ENCODE data around the gene UFD1.

UFD1 gene

DNA sequence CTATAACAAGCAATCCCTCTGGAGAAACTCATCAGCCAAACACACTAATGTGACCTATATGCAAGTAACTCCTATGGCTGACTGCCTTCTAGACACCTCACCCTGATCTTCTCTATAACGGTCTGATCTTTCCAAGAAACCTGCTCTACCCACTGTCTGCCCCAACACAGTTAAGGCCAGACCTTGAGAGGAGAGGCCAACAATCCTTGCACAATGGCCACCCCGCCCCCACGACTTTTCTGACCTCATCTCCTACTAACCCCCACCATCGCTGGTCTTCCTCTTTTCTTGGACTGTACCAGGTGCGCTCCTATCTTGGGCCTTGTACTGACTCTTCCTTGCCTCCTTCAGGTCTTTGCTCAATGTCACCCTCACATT, 59.9 kb downstream of the UFD1 start:
- DNase-seq, result no peak

DNA sequence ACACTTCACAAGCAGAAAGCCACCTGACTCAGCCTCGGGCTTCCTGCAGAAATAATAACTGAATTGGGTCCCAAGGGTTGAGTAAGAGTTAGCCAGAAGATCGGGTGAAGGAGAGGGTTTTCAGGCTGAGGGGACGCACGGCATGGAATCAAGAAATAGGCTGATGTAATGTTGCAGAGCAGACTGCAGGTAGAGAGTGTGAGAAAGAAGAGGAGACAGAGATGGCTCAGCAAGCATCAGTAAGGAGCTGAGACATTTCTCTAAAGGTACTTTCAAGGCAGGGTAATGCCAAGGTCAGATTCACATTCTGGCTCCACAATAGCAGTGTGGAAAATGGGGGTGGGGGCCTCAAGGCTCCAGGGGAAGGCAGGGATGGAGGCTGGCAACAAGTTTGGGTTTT, 66.1 kb downstream of the UFD1 start:
- no peak for DNase-seq

- DNase-seq, result no peak
These were observed 66.5 kb downstream of the UFD1 start for GRCh38 chr22:19412478-19412877.

- no peak for DNase-seq
These were observed 67.3 kb downstream of the UFD1 start for GRCh38 chr22:19411690-19412045.

GRCh38 chr22:19410941-19411689, 67.9 kb downstream of the UFD1 start:
- no peak for DNase-seq

GRCh38 chr22:19407649-19408606, 71.1 kb downstream of the UFD1 start:
- DNase-seq, result no peak

DNA sequence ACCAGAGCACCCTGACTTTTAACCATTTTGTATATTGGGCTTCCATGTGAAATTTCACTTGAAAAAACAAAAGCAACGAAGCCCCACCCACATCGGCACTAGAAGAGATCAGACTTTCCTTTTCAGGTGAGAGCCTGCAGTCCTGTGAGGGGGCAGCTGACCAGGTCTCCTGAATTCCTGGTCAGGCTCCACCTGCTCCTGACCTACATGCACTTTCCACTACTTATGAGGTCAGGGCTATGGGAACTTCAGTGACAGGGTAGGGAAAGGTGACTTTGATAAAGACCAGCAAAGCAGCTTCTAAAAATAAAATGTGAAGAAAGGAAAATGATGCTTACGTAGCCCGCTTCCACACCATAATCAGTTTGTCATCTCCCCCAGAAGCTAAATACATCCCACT, 72.1 kb downstream of the UFD1 start:
- DNase-seq, result no peak

- DNase-seq, result no peak
These were observed 72.6 kb downstream of the UFD1 start for GRCh38 chr22:19406281-19406811.

DNA sequence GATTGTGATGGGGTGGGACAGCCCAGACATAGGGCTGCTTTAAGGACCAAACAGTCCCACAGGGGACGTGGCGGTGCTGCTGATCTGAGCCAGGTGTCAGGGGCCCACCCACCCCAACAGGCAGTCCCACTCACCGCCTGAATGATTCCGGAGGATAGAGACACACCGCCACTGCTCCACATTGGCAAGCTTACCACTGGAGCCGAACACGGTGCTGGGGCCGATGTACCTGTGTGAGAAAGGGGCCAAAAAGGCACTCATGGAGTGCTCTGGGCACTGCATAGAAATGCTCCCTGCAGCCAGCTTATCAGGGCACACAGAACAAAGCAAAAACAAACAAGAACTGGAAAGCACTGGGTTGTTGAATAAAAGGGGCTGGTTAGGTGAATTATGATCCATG, 73.3 kb downstream of the UFD1 start:
- DNase-seq, result no peak

DNA sequence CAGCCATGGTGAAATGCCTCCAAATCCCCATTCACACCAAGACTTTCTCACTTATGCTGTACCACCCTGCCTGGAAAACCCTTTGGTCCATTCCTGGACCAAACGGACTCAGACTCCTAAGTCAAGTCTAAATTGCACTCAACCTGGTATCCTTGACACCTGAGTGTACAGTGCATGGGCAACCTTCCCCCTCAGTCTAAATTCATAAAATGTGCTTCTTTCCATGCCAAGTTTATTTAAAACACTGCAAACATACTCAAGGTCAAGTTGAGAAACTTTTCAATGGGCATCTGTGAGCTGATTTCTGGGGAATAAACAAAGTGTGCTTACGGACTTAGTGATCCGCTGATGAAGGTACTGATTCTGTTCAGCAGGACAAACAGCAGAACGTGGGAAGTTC, 73.9 kb downstream of the UFD1 start:
- no peak for DNase-seq

DNA sequence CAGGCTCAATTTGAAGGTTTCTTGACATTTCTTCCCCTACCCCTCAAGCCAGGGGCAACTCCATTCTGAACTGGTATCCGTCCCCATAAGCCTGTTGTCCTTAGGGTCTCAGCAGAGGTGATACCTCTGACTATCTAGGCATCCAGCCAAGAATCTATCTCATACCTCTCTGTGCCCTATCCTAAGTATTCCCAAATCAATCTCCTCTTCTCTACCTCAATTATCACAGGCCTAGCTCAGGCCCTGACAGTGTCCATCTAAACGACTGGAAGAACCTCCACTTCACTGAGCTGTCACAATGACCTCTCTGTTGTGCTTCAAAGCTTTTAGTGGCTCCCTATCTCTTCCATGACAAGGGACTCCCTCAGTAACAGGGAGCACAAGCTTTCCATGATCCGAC, 74.3 kb downstream of the UFD1 start:
- DNase-seq, result no peak

GRCh38 chr22:19402642-19403191, 76.3 kb downstream of the UFD1 start:
- no peak for DNase-seq

GRCh38 chr22:19401483-19401882, 77.5 kb downstream of the UFD1 start:
- no peak for DNase-seq

DNA sequence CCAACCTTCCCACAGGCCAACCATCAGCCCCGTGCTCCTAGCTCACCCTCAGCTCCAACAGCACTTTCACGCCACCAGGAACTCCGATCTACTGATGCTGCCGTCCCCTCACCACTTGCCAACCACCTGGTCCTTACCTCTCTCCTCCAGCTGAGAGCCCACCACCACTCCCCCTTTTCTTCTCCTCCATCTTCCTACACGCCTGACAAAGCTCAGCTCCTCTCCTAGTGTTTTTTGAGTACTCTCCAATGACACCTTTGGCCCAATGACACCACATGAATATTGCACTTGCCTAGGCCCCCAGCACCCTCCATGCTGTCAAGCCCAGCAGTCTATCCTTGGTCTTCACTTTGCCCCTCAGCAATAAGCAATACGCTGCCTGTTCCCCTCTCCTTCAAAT, 78.1 kb downstream of the UFD1 start:
- DNase-seq, result no peak
